ENCODE results near the gene ATP2A1. TPM values are rescaled to one million over a fixed set of nuclear protein-coding genes. Genes with fewer than 3 reads are reported as not detected.

Gene ATP2A1
- total and polyA plus RNA-seq, 2 of the 8 experiments (the other 6 are each of a cell fraction or from before 2014, with no cell fraction given): 1.7 to 2.4 TPM

DNA sequence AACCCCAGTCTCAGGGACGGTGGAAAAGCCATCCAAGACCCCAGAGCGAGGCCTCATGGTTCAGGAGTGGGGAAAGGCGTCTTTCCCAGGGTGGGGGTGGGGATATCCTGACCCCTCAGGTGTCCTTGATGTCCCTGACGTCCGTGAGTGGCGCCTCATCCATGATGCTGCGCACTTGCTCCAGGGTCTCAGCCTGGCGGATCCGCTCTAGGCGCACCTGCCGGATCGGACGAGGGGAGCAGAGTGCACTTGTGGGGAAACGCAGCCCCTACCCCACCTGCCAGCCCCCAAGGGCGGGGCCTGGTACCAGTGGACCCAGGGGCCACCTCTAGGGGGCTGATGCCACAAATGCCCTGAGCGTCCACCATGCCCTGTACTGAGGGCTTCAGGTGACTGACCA, 26.5 kb downstream of the ATP2A1 start (continued):
- TF ChIP-seq, protein P1, sequence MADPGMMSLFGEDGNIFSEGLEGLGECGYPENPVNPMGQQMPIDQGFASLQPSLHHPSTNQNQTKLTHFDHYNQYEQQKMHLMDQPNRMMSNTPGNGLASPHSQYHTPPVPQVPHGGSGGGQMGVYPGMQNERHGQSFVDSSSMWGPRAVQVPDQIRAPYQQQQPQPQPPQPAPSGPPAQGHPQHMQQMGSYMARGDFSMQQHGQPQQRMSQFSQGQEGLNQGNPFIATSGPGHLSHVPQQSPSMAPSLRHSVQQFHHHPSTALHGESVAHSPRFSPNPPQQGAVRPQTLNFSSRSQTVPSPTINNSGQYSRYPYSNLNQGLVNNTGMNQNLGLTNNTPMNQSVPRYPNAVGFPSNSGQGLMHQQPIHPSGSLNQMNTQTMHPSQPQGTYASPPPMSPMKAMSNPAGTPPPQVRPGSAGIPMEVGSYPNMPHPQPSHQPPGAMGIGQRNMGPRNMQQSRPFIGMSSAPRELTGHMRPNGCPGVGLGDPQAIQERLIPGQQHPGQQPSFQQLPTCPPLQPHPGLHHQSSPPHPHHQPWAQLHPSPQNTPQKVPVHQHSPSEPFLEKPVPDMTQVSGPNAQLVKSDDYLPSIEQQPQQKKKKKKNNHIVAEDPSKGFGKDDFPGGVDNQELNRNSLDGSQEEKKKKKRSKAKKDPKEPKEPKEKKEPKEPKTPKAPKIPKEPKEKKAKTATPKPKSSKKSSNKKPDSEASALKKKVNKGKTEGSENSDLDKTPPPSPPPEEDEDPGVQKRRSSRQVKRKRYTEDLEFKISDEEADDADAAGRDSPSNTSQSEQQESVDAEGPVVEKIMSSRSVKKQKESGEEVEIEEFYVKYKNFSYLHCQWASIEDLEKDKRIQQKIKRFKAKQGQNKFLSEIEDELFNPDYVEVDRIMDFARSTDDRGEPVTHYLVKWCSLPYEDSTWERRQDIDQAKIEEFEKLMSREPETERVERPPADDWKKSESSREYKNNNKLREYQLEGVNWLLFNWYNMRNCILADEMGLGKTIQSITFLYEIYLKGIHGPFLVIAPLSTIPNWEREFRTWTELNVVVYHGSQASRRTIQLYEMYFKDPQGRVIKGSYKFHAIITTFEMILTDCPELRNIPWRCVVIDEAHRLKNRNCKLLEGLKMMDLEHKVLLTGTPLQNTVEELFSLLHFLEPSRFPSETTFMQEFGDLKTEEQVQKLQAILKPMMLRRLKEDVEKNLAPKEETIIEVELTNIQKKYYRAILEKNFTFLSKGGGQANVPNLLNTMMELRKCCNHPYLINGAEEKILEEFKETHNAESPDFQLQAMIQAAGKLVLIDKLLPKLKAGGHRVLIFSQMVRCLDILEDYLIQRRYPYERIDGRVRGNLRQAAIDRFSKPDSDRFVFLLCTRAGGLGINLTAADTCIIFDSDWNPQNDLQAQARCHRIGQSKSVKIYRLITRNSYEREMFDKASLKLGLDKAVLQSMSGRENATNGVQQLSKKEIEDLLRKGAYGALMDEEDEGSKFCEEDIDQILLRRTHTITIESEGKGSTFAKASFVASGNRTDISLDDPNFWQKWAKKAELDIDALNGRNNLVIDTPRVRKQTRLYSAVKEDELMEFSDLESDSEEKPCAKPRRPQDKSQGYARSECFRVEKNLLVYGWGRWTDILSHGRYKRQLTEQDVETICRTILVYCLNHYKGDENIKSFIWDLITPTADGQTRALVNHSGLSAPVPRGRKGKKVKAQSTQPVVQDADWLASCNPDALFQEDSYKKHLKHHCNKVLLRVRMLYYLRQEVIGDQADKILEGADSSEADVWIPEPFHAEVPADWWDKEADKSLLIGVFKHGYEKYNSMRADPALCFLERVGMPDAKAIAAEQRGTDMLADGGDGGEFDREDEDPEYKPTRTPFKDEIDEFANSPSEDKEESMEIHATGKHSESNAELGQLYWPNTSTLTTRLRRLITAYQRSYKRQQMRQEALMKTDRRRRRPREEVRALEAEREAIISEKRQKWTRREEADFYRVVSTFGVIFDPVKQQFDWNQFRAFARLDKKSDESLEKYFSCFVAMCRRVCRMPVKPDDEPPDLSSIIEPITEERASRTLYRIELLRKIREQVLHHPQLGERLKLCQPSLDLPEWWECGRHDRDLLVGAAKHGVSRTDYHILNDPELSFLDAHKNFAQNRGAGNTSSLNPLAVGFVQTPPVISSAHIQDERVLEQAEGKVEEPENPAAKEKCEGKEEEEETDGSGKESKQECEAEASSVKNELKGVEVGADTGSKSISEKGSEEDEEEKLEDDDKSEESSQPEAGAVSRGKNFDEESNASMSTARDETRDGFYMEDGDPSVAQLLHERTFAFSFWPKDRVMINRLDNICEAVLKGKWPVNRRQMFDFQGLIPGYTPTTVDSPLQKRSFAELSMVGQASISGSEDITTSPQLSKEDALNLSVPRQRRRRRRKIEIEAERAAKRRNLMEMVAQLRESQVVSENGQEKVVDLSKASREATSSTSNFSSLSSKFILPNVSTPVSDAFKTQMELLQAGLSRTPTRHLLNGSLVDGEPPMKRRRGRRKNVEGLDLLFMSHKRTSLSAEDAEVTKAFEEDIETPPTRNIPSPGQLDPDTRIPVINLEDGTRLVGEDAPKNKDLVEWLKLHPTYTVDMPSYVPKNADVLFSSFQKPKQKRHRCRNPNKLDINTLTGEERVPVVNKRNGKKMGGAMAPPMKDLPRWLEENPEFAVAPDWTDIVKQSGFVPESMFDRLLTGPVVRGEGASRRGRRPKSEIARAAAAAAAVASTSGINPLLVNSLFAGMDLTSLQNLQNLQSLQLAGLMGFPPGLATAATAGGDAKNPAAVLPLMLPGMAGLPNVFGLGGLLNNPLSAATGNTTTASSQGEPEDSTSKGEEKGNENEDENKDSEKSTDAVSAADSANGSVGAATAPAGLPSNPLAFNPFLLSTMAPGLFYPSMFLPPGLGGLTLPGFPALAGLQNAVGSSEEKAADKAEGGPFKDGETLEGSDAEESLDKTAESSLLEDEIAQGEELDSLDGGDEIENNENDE (IDR thresholded peaks at IDR 0.05; ENCODE audit: insufficient replicate concordance, low read length): no peak
- TF ChIP-seq SRF (IDR thresholded peaks at IDR 0.05; ENCODE audit: low read depth, low read length) (no peak), CEBPB (IDR thresholded peaks at IDR 0.05; ENCODE audit: low read depth, low read length) (no peak), POLR2AphosphoS5 (IDR thresholded peaks at IDR 0.05; ENCODE audit: low read depth, low read length) (no peak), SIRT6 (IDR thresholded peaks at IDR 0.05; ENCODE audit: low read length) (no peak), SP4 (IDR thresholded peaks at IDR 0.05; ENCODE audit: low read length) (no peak), CBX8 (IDR thresholded peaks at IDR 0.05; ENCODE audit: borderline replicate concordance, low read depth, low read length) (no peak), CREB1 (IDR thresholded peaks at IDR 0.05) (no peak)
- TF ChIP-seq, protein P2, sequence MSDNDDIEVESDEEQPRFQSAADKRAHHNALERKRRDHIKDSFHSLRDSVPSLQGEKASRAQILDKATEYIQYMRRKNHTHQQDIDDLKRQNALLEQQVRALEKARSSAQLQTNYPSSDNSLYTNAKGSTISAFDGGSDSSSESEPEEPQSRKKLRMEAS (IDR thresholded peaks at IDR 0.05): no peak

Measured in H1 (cell line).